HFF-Myc (cell line): ENCODE data around the gene NUDT15.
A peak's percentile ranks its signal among the peaks of the same experiment; 100 is the strongest.

Source experiments
- DNase-seq: peaks from one replicate; pipeline ENCODE4 v3.0.0-alpha.2; 2011; ENCODE audit warnings: low read depth; ENCODE audit errors: extremely low read depth
- H3K4me3 ChIP-seq: replicated peaks from 2 replicates; pipeline ENCODE4 v1.5.1; 2011; ENCODE audit warnings: low read depth, mild to moderate bottlenecking, control low read depth, low read length
- TF ChIP-seq, protein P1 (sequence below): IDR thresholded peaks from 2 replicates; pipeline ENCODE4 v1.5.1; 2012; ENCODE audit warnings: mild to moderate bottlenecking, low read depth, low read length, control low read depth; ENCODE audit errors: missing control alignments

The NUDT15 gene

DNA sequence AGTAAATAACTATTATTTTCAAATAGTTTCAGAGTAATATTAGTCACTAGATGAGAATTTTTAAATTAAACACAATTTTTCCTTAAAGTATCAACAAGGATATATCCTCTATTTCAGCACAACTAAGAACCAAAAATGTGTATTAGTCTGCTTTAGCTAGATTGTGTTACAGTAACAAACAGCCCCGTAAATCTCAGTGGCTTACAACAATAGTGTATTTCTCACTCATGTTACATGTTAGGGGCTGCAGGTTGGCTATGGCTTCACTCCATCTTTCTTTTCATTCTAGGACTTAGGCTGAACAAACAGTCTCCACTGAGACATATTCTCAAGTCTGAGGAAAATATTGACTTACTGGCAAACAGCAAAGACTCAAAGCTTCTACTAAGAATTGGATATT lies 24.9 kb upstream of the NUDT15 start:
- TF ChIP-seq, protein P1, sequence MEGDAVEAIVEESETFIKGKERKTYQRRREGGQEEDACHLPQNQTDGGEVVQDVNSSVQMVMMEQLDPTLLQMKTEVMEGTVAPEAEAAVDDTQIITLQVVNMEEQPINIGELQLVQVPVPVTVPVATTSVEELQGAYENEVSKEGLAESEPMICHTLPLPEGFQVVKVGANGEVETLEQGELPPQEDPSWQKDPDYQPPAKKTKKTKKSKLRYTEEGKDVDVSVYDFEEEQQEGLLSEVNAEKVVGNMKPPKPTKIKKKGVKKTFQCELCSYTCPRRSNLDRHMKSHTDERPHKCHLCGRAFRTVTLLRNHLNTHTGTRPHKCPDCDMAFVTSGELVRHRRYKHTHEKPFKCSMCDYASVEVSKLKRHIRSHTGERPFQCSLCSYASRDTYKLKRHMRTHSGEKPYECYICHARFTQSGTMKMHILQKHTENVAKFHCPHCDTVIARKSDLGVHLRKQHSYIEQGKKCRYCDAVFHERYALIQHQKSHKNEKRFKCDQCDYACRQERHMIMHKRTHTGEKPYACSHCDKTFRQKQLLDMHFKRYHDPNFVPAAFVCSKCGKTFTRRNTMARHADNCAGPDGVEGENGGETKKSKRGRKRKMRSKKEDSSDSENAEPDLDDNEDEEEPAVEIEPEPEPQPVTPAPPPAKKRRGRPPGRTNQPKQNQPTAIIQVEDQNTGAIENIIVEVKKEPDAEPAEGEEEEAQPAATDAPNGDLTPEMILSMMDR: no peak
- no peak overlapping the region for H3K4me3 ChIP-seq
- no peak for DNase-seq

DNA sequence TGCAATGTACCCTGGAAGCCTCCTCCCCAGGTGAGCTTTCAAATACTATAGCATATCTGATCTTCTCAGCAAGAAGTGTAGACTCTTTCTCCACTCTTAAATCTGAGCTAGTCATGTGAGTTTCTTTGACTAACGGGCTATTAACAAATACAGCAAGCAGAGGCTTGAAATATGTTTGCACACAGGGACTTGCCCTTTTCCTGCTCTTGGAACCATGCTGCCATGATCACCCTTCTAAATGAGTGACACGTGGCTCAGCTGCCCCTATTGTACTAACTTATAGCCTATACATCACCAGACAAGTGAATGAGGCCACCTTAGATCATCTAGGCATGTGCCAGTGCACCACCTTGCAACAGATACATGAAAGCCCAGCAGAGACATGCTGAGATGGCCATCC lies 23.2 kb upstream of the NUDT15 start:
- H3K4me3 ChIP-seq: no peak overlapping the region
- TF ChIP-seq, protein P1: no peak
- DNase-seq: no peak

DNA sequence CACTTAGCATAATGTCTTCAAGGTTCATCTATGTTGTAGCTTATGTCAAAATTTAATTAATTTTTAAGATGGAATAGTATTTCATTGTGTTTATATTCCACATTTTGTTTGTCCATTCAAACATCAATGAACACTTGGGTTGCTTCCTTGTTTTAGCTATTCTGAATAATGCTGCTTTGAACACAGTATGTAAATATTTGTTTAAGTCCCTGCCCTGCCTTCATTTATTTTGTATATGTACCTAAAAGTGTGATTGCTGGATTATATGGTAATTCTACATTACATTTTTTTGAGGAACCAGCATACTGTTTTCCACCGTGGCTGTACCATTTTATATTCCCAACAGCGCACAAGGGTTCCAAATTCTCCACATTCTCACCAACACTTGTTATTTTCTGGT lies 18.9 kb upstream of the NUDT15 start:
- no peak for DNase-seq
- TF ChIP-seq, protein P1: no peak
- H3K4me3 ChIP-seq: no peak overlapping the region

DNA sequence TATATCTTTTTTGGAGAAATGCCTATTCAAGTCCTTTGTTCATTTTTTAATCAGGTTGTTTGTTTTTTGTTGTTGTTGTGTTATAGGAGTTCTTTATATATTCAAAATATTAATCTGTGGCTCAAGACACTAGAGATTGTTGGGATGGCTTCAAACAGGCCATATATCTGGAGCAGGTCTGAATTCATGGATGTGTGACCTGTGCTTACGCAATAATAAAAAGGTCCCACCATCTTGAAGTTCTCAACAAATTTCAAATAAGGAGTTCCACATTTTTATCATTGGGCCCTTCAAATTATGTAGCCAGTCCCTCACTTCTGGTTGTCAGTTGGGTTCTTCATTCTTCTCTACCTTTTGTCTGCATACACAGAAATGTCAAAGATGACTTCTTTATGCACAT lies 17.7 kb upstream of the NUDT15 start:
- TF ChIP-seq, protein P1: no peak
- DNase-seq: no peak
- no peak overlapping the region for H3K4me3 ChIP-seq

DNA sequence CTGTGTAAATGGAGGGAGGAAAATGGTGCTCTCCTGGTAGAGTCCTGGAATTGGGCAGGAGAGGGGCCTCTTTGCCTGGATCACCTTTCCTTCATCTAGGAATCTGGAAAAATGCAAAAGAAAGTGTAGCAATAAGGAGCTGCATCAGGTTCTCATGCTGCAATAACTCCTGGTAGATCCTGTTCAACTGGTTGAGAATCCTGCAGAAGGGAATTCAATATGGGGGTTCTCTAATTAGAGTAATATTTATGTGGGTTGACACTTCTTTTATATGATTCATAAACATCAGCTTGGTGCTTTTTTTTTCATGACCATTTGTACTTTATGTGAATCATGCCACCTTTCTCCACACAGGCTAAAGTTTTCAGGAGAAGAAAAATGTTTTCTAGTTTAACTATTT lies 9.5 kb upstream of the NUDT15 start:
- H3K4me3 ChIP-seq: no peak overlapping the region
- TF ChIP-seq, protein P1: no peak
- DNase-seq: no peak

DNA sequence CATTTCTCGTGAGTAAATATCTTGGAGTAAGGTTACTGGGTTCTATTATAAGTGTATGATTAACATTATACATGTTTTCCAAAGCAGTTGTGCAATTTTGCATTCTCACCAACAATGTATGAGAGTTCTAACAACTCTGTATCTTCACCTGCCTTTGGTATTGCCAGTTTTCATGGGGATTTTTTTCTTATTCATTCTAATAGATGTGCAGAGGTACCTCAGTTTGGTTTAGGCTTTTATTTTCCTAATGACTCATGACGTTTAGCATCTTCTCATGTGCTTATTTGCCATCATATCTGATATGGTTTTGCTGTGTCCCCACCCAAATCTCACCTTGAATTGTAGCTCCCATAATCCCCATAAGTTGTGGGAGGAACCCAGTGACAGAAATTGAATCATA lies 7.7 kb upstream of the NUDT15 start:
- H3K4me3 ChIP-seq: no peak overlapping the region
- TF ChIP-seq, protein P1: no peak
- no peak for DNase-seq

DNA sequence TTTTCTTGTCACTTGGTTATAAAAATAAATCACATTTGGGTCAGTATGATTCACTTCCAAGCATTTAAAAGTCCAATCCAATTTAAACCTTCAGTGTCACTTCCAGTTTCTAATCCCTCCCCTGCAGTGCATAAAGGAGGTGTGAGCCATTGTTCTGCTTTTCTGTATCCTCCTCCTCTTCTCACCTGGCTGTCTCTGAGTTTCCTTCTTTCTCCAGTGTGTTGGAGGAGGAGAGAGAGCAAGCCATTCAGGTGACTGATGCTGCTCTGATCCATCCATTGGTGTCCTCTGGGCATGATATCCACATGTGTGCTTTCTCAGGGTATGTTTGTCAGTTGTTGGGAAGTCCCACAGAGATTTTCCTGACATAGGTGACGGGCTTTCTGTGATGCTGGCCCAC lies 1.2 kb downstream of the NUDT15 start:
- peak overlapping the region; percentile 72 for H3K4me3 ChIP-seq
- no peak for DNase-seq
- TF ChIP-seq, protein P1: no peak
